K562 (cell line): Measurements from ENCODE around the gene ISYNA1. TPM values are rescaled to one million over a fixed set of nuclear protein-coding genes. Genes with fewer than 3 reads are reported as not detected.

ENCODE experiments used
- ATAC-seq: fragments of 200-7000 bp; cut with Tn5 transposase; 3 replicates; pipeline ENCODE4 v1.9.1; 2020; ENCODE audit warnings: moderate library complexity
- BruUV-seq: library from RNA; stranded (reverse); fragments of 400-500 nt; replicated peaks from 2 replicates; lab custom pipeline; 2021; lab: Mats Ljungman, UMichigan
- CTCF ChIA-PET: fragments of 300-600 bp; formaldehyde crosslinking; extraction: SDS; loops from one replicate; lab custom pipeline; 2021; ENCODE audit warnings: low intra/inter-chr PET ratio; lab: Yijun Ruan, JAX
- POLR2A ChIA-PET: fragments of 300-600, 350-650 bp; sonication (Branson Sonifier 250); formaldehyde crosslinking; extraction: SDS; loops from one replicate; lab custom pipeline; 2021; ENCODE audit warnings: antibody characterized with exemption, inconsistent platforms; lab: Yijun Ruan, JAX
- DNase-seq, 4 experiments: peaks; one replicate each; pipeline versions ENCODE4 v3.0.0 to v3.0.0-alpha.2; 2011 to 2018; ENCODE audit warnings: low spot score in 3 of 4, mixed read lengths in 3 of 4; ENCODE audit errors: extremely low read depth in 1 of 4
- FAIRE-seq: peaks from 2 replicates; lab custom pipeline; 2011; peaks lifted over from hg19 to GRCh38; lab: Jason Lieb, UNC
- H2AFZ ChIP-seq: 2 replicates; pipeline ENCODE4 v1.6.0; 2011; ENCODE audit warnings: low read depth, low read length, control low read depth, inconsistent platforms
- H3K27ac ChIP-seq: fragments of 200-600 bp; 3 replicates; pipeline ENCODE4 v1.8.0; 2011; ENCODE audit warnings: low read depth, mild to moderate bottlenecking, control low read depth, inconsistent platforms, low read length, moderate library complexity, mixed read lengths; ENCODE audit errors: extremely low read depth
- H3K27me3 ChIP-seq, 2 experiments: fragments of 300-600 bp in 1 of 2; 2 replicates in 1 of 2; 3 replicates in 1 of 2; pipeline versions ENCODE4 v1.6.0 to v1.8.0; 2011; ENCODE audit warnings: inconsistent platforms in 2 of 2, low read length in 2 of 2, mild to moderate bottlenecking in 1 of 2, mixed read lengths in 1 of 2, moderate library complexity in 1 of 2; ENCODE audit not compliant: control insufficient read depth in 2 of 2, insufficient read depth in 2 of 2
- H3K36me3 ChIP-seq: fragments of 300-600 bp; 3 replicates; pipeline ENCODE4 v1.8.0; 2011; ENCODE audit warnings: mild to moderate bottlenecking, low read length, inconsistent platforms; ENCODE audit not compliant: control insufficient read depth, insufficient read depth
- H3K4me1 ChIP-seq, 2 experiments: fragments of 200-600 bp in 1 of 2; replicated peaks in 1 of 2; 2 replicates in 1 of 2; 3 replicates in 1 of 2; pipeline versions ENCODE4 v1.5.1 to v1.8.0; 2011; ENCODE audit warnings: inconsistent platforms in 2 of 2, low read length in 2 of 2, mild to moderate bottlenecking in 1 of 2, mixed read lengths in 1 of 2, moderate library complexity in 1 of 2; ENCODE audit not compliant: control insufficient read depth in 2 of 2, insufficient read depth in 2 of 2
- H3K4me2 ChIP-seq: 2 replicates; pipeline ENCODE4 v1.6.1; 2011; ENCODE audit warnings: low read length, control low read depth, inconsistent platforms, mixed read lengths; ENCODE audit not compliant: insufficient read depth
- H3K4me3 ChIP-seq: fragments of 200-600 bp; sonication (generic), shearing (Covaris generic); 2 replicates; pipeline ENCODE4 v1.5.1; 2016; ENCODE audit warnings: control low read depth, inconsistent platforms
- H3K79me2 ChIP-seq: fragments of 200-600 bp; 3 replicates; pipeline ENCODE4 v1.8.0; 2011; ENCODE audit warnings: low read length, inconsistent platforms; ENCODE audit not compliant: control insufficient read depth, insufficient read depth
- H3K9ac ChIP-seq, 2 experiments: 2 replicates each; pipeline versions ENCODE4 v1.6.0 to v1.6.1; 2011; ENCODE audit warnings: low read depth in 2 of 2, low read length in 2 of 2, control low read depth in 1 of 2, inconsistent platforms in 1 of 2, mild to moderate bottlenecking in 1 of 2, mixed read lengths in 1 of 2; ENCODE audit not compliant: insufficient read depth in 1 of 2
- H3K9me1 ChIP-seq: one replicate; pipeline ENCODE4 v1.6.0; 2011; ENCODE audit warnings: inconsistent platforms, mild to moderate bottlenecking, low read length, moderate library complexity; ENCODE audit not compliant: control insufficient read depth, insufficient read depth
- H3K9me3 ChIP-seq: replicated peaks from 2 replicates; pipeline ENCODE4 v1.5.1; 2011; ENCODE audit warnings: low read depth, low read length, inconsistent platforms; ENCODE audit not compliant: control insufficient read depth, insufficient read depth
- H4K20me1 ChIP-seq: replicated peaks from 2 replicates; pipeline ENCODE4 v1.6.1; 2011; ENCODE audit warnings: low read length, inconsistent platforms, mixed read lengths; ENCODE audit not compliant: control insufficient read depth, insufficient read depth
- CHAMP1 ChIP-seq: fragments of 450-650 bp; IDR thresholded peaks from 2 replicates; pipeline ENCODE4 v1.6.1; 2016; ENCODE audit warnings: mild to moderate bottlenecking
- CREM ChIP-seq: IDR thresholded peaks from 2 replicates; pipeline ENCODE4 v1.6.1; 2014; ENCODE audit warnings: antibody characterized with exemption, low read depth
- CTBP1 ChIP-seq: fragments of 450-650 bp; IDR thresholded peaks from 2 replicates; pipeline ENCODE4 v1.6.1; 2016; ENCODE audit warnings: borderline replicate concordance
- HMBOX1 ChIP-seq: sonication (generic); IDR thresholded peaks from 2 replicates; pipeline ENCODE4 v1.6.1; 2016
- IRF2 ChIP-seq: sonication (generic); formaldehyde crosslinking; IDR thresholded peaks from 2 replicates; pipeline ENCODE4 v1.8.1; 2022; ENCODE audit warnings: mild to moderate bottlenecking, missing genetic modification reagents
- KAT2B ChIP-seq: IDR thresholded peaks from one replicate; pipeline ENCODE4 v1.6.1; 2012; ENCODE audit warnings: low read depth, mild to moderate bottlenecking, control low read depth, inconsistent platforms, low read length, moderate library complexity
- NR2C2 ChIP-seq, 2 experiments: fragments of 200-800 bp in 1 of 2; sonication (Bioruptor generic) in 1 of 2; sonication (generic) in 1 of 2; formaldehyde crosslinking in 1 of 2; IDR thresholded peaks; 2 replicates each; pipeline versions ENCODE4 v1.6.1 to v1.8.0; 2016 to 2022; ENCODE audit warnings: mild to moderate bottlenecking in 1 of 2, missing compliant biosample characterization in 1 of 2, missing genetic modification characterization in 1 of 2, missing genetic modification reagents in 1 of 2
- POLR2AphosphoS5 ChIP-seq: IDR thresholded peaks from 2 replicates; pipeline ENCODE4 v1.6.1; 2011; ENCODE audit warnings: mild to moderate bottlenecking, low read depth, low read length, moderate library complexity; ENCODE audit not compliant: control insufficient read depth, insufficient read depth
- SP1 ChIP-seq: sonication (generic); formaldehyde crosslinking; IDR thresholded peaks from 2 replicates; pipeline ENCODE4 v1.8.1; 2022; ENCODE audit warnings: mild to moderate bottlenecking, missing genetic modification reagents
- TEAD1 ChIP-seq, 2 experiments: fragments of 450-650 bp in 1 of 2; sonication (generic) in 1 of 2; formaldehyde crosslinking; IDR thresholded peaks; 2 replicates each; pipeline versions ENCODE4 v1.4.0 to v1.8.0; 2020 to 2022; ENCODE audit warnings: mild to moderate bottlenecking in 2 of 2, missing genetic modification reagents in 1 of 2
- WGBS: fragments of 100-300 bp; shearing (Covaris generic); methylation state at CpG from one replicate; pipeline ENCODE4 v1.1.6; 2016; ENCODE audit warnings: low coverage, mixed read lengths; ENCODE audit not compliant: insufficient coverage; ENCODE audit errors: missing lambda C conversion rate; 5-methylcytosine and 5-hydroxymethylcytosine counted together
- in situ Hi-C: fragments of 300-500 bp; cut with MboI; formaldehyde crosslinking; loops from 4 replicates; pipeline ENCODE4 v1.15.0; 2018; ENCODE audit warnings: inconsistent platforms, mixed read lengths
- intact Hi-C: fragments of 100-400 bp; cut with micrococcal nuclease; formaldehyde crosslinking; loops from 2 replicates; pipeline ENCODE4 v1.14.2; 2022
- polyA plus RNA-seq, 8 experiments: library from polyadenylated mRNA; depleted of rRNA in 4 of 8; stranded (reverse) in 5 of 8; unstranded in 3 of 8; fragments of >200 nt; fragmentation: Nextera tagmentation in 2 of 8; fragmentation: Illumina TruSeq in 1 of 8; extraction: Ambion mirVana in 2 of 8; extraction: Trizol in 1 of 8; gene quantifications; 2 replicates each; pipeline versions ENCODE4 v1.2.1 to v1.2.3, GENCODE V29; 2011 to 2014; ENCODE audit warnings: inconsistent platforms in 1 of 8, missing spikeins in 1 of 8
- total RNA-seq, 7 experiments: library from RNA; depleted of rRNA in 6 of 7; stranded (reverse); fragments of >200 nt in 6 of 7; fragmentation: Illumina TruSeq in 2 of 7; extraction: Trizol in 2 of 7; gene quantifications; 2 replicates each; pipeline versions ENCODE4 v1.2.1 to v1.2.3, GENCODE V29; 2011 to 2021; ENCODE audit warnings: low replicate concordance in 1 of 7
- TF ChIP-seq, protein P1 (sequence below): fragments of 250-450 bp; sonication (Bioruptor Pico); IDR thresholded peaks from 2 replicates; pipeline ENCODE4 v1.4.0; 2020; ENCODE audit warnings: mild to moderate bottlenecking

The ISYNA1 gene
- total and polyA plus RNA-seq, 9 of the 15 experiments (the other 6 are each of a cell fraction or from before 2014, with no cell fraction given): 21.8 to 460 (median 93.2) TPM

DNA sequence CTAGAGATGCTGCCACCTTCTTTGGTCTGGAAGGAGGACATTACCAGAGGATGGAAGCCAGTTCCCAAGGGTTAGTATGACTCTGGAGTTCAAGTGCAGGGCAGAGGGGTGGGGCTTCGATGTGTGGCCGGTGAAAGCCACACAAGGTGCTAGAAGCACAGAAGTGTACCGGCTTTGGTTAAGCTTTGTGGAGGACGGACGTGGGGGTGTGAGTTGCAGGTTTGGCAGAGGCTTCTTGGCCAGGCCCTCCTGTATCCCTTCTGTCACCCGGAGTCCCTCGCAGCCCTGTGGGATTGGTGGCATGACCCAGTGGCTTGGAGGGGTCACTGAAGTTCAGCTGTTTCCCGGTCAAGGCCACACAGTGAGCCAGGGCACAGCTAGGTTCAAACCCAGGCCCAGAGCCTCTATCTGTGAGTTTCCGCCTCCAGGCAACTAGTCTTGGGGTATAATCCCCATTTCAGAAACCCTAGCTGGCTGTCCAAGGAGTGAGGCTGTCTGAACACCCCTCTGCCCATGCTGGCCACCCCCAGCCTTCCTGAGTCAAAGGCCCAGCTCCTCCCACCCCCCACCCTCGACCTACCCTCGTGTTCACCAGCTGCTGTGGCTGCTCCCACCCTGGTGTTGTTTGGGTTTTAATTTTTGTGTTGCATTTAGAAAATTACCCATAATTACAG lies 23.3 kb downstream of the ISYNA1 start:
- Histone ChIP-seq H3K4me1 (peaks cover 41 to 70% of the 10 kb centered on the region in 2 experiments), H4K20me1 (no peaks in the 10 kb centered on the region), H3K36me3 (no peaks in the 10 kb centered on the region), H3K9me1 (no peaks in the 10 kb centered on the region), H3K9ac (peak overlapping the region; percentile 82 to 93), H3K9me3 (no peaks in the 10 kb centered on the region), H3K4me3 (peak overlapping the region; percentile 42), H3K27ac (peak overlapping the region; percentile 97), H3K4me2 (peak overlapping the region; percentile 88), H3K79me2 (peaks cover 19% of the 10 kb centered on the region), H2AFZ (peak overlapping the region; percentile 91), H3K27me3 (no peaks in the 10 kb centered on the region)
- WGBS: 0% methylated on average over 11 of the region's 11 CpGs
- in situ Hi-C loops (loop anchor here (10.0 kb wide), 1 partner anchor 320 kb away; the partner anchor contains the start of gene MAST3), intact Hi-C loops (loop anchor here (2.0 to 5.0 kb wide), 3 partner anchors 134 to 352 kb away; partner anchors contain the start of genes JUND and RAB3A)
- FAIRE-seq (peak; percentile 91), DNase-seq (peak; percentile 42 to 91 (median 60)), ATAC-seq (peak; percentile 20)
- ChIA-PET POLR2A (interaction anchor here (0.5 to 11.1 kb wide), 11 partner anchors 14 to 295 kb away, joined by 3 to 244 read pairs (median 3); partner anchors contain the start of genes GDF15 and JUND), CTCF (interaction anchor here (0.8 to 0.9 kb wide), 2 partner anchors 13 to 65 kb away, joined by 3 to 4 read pairs; no protein-coding TSS in a partner anchor)
- TSS peak; percentile 89 for BruUV-seq
- TF ChIP-seq, protein P1, sequence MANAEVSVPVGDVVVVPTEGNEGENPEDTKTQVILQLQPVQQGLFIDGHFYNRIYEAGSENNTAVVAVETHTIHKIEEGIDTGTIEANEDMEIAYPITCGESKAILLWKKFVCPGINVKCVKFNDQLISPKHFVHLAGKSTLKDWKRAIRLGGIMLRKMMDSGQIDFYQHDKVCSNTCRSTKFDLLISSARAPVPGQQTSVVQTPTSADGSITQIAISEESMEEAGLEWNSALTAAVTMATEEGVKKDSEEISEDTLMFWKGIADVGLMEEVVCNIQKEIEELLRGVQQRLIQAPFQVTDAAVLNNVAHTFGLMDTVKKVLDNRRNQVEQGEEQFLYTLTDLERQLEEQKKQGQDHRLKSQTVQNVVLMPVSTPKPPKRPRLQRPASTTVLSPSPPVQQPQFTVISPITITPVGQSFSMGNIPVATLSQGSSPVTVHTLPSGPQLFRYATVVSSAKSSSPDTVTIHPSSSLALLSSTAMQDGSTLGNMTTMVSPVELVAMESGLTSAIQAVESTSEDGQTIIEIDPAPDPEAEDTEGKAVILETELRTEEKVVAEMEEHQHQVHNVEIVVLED: no peak
- TF ChIP-seq NR2C2 (CRISPR knock-in tag; IDR thresholded peaks at IDR 0.05) (no peak), NR2C2 (tag; IDR thresholded peaks at IDR 0.05) (peak; percentile 72), POLR2AphosphoS5 (peak; percentile 65), TEAD1 (CRISPR knock-in tag; IDR thresholded peaks at IDR 0.05) (0 out of 4 replicates have a peak, but pooled peaks of 1 of the 2 experiments have one; percentile 32), CREM (no peak; the same call in 1 of the 2 replicates), CHAMP1 (no peak), SP1 (peak; percentile 52; the same call in 1 of the 2 replicates), HMBOX1 (peak; percentile 73), KAT2B (no peak), IRF2 (CRISPR knock-in tag) (no peak), CTBP1 (peak; percentile 24; the same call in 1 of the 2 replicates)
